Measurements from ENCODE around the gene CD79A.

DNA sequence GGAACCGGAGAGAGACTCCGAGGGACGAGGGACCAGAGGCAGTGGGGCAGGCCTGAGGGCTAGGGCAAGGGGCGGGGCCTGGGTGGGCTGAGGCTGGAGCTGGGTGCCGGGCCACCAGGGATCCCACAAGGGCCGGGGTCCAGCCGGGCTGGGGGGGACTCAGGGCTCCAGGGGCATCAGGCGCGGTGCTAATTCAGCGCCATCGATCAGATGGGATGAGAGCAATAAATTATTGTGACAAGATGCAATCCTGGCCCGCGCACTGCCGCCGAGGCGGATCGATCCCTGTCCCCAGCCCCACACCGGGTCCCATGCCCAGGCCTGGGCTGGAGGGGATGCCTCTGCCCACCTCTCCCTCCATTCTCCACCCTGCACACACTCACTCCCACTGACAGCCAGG, 45.5 kb downstream of the CD79A start:
- TF ChIP-seq, protein P1, sequence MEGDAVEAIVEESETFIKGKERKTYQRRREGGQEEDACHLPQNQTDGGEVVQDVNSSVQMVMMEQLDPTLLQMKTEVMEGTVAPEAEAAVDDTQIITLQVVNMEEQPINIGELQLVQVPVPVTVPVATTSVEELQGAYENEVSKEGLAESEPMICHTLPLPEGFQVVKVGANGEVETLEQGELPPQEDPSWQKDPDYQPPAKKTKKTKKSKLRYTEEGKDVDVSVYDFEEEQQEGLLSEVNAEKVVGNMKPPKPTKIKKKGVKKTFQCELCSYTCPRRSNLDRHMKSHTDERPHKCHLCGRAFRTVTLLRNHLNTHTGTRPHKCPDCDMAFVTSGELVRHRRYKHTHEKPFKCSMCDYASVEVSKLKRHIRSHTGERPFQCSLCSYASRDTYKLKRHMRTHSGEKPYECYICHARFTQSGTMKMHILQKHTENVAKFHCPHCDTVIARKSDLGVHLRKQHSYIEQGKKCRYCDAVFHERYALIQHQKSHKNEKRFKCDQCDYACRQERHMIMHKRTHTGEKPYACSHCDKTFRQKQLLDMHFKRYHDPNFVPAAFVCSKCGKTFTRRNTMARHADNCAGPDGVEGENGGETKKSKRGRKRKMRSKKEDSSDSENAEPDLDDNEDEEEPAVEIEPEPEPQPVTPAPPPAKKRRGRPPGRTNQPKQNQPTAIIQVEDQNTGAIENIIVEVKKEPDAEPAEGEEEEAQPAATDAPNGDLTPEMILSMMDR (IDR thresholded peaks at IDR 0.05) = no peak
- TF ChIP-seq POLR2A (IDR thresholded peaks at IDR 0.05) (no peak), POLR2AphosphoS5 (IDR thresholded peaks at IDR 0.05) (no peak)

Data from breast epithelium (tissue), 3 donors.